Measurements from ENCODE around the gene EXOC4.
"Not testable (repeated sequence)": the region's sequence is repeated elsewhere in the genome, so short reads cannot be mapped to it uniquely, and the experiment has no call there.

Gene EXOC4

GRCh38 chr7:133883591-133883990, 630.7 kb downstream of the EXOC4 start:
- Histone ChIP-seq H3K36me3 (ENCODE audit: insufficient read depth, insufficient read length, low read length) (no peaks in the 10 kb centered on the region), H3K9me3 (ENCODE audit: insufficient read depth, low read length) (no peaks in the 10 kb centered on the region), H3K9ac (ENCODE audit: insufficient read length, low read depth) (no peak overlapping the region), H3K27me3 (ENCODE audit: insufficient read depth, insufficient read length) (no peaks in the 10 kb centered on the region), H3K4me3 (ENCODE audit: insufficient read length, low read depth) (no peak overlapping the region), H3K4me1 (ENCODE audit: insufficient read depth, insufficient read length) (no peaks in the 10 kb centered on the region)
- TF ChIP-seq SUZ12 (IDR thresholded peaks at IDR 0.05; ENCODE audit: extremely low read depth, insufficient read depth, insufficient read length), result no peak
- DNase-seq (ENCODE audit: low read depth, low spot score), result no peak

- no peak overlapping the region for H3K4me3 ChIP-seq (ENCODE audit: insufficient read length, low read depth)
- TF ChIP-seq YY1 (IDR thresholded peaks at IDR 0.05; ENCODE audit: insufficient read depth, insufficient read length) (no peak), SUZ12 (IDR thresholded peaks at IDR 0.05; ENCODE audit: extremely low read depth, insufficient read depth, insufficient read length) (no peak), ZNF274 (IDR thresholded peaks at IDR 0.05; ENCODE audit: low read depth, low read length) (no peak)
- no peak overlapping the region for H3K9ac ChIP-seq (ENCODE audit: insufficient read length, low read depth)
- no peaks in the 10 kb centered on the region for H3K27me3 ChIP-seq (ENCODE audit: insufficient read depth, insufficient read length)
- no peak for DNase-seq (ENCODE audit: low read depth, low spot score)
- no peaks in the 10 kb centered on the region for H3K9me3 ChIP-seq (ENCODE audit: insufficient read depth, low read length)
- no peaks in the 10 kb centered on the region for H3K36me3 ChIP-seq (ENCODE audit: insufficient read depth, insufficient read length, low read length)
- no peaks in the 10 kb centered on the region for H3K4me1 ChIP-seq (ENCODE audit: insufficient read depth, insufficient read length)
Measured at GRCh38 chr7:133885213-133885612, 632.3 kb downstream of the EXOC4 start.

GRCh38 chr7:133886086-133886485, 633.2 kb downstream of the EXOC4 start:
- Histone ChIP-seq H3K4me1 (ENCODE audit: insufficient read depth, insufficient read length) (no peaks in the 10 kb centered on the region), H3K9ac (ENCODE audit: insufficient read length, low read depth) (no peak overlapping the region), H3K36me3 (ENCODE audit: insufficient read depth, insufficient read length, low read length) (no peaks in the 10 kb centered on the region), H3K4me3 (ENCODE audit: insufficient read length, low read depth) (no peak overlapping the region), H3K9me3 (ENCODE audit: insufficient read depth, low read length) (no peaks in the 10 kb centered on the region), H3K27me3 (ENCODE audit: insufficient read depth, insufficient read length) (no peaks in the 10 kb centered on the region)
- TF ChIP-seq ZNF274 (IDR thresholded peaks at IDR 0.05; ENCODE audit: low read depth, low read length), result no peak
- no peak for TF ChIP-seq YY1 (IDR thresholded peaks at IDR 0.05; ENCODE audit: insufficient read depth, insufficient read length)
- no peak for TF ChIP-seq SUZ12 (IDR thresholded peaks at IDR 0.05; ENCODE audit: extremely low read depth, insufficient read depth, insufficient read length)
- DNase-seq (ENCODE audit: low read depth, low spot score), result no peak

- no peak for DNase-seq (ENCODE audit: low read depth, low spot score)
- H3K4me3 ChIP-seq (ENCODE audit: insufficient read length, low read depth), result no peak overlapping the region
- TF ChIP-seq ZNF274 (IDR thresholded peaks at IDR 0.05; ENCODE audit: low read depth, low read length) (no peak), YY1 (IDR thresholded peaks at IDR 0.05; ENCODE audit: insufficient read depth, insufficient read length) (no peak), SUZ12 (IDR thresholded peaks at IDR 0.05; ENCODE audit: extremely low read depth, insufficient read depth, insufficient read length) (no peak)
Measured at GRCh38 chr7:133886797-133887196, 633.9 kb downstream of the EXOC4 start.

GRCh38 chr7:133887459-133887858, 634.6 kb downstream of the EXOC4 start:
- no peak overlapping the region for H3K4me3 ChIP-seq (ENCODE audit: insufficient read length, low read depth)
- H3K9me3 ChIP-seq (ENCODE audit: insufficient read depth, low read length), result no peaks in the 10 kb centered on the region
- DNase-seq (ENCODE audit: low read depth, low spot score), result no peak
- no peaks in the 10 kb centered on the region for H3K27me3 ChIP-seq (ENCODE audit: insufficient read depth, insufficient read length)
- TF ChIP-seq ZNF274 (IDR thresholded peaks at IDR 0.05; ENCODE audit: low read depth, low read length), result no peak
- TF ChIP-seq SUZ12 (IDR thresholded peaks at IDR 0.05; ENCODE audit: extremely low read depth, insufficient read depth, insufficient read length), result no peak
- TF ChIP-seq YY1 (IDR thresholded peaks at IDR 0.05; ENCODE audit: insufficient read depth, insufficient read length), result no peak
- H3K9ac ChIP-seq (ENCODE audit: insufficient read length, low read depth), result no peak overlapping the region
- H3K4me1 ChIP-seq (ENCODE audit: insufficient read depth, insufficient read length), result no peaks in the 10 kb centered on the region
- no peaks in the 10 kb centered on the region for H3K36me3 ChIP-seq (ENCODE audit: insufficient read depth, insufficient read length, low read length)

More at GRCh38 chr7:133886797-133887196, 633.9 kb downstream of the EXOC4 start:
- no peaks in the 10 kb centered on the region for H3K36me3 ChIP-seq (ENCODE audit: insufficient read depth, insufficient read length, low read length)
- no peaks in the 10 kb centered on the region for H3K27me3 ChIP-seq (ENCODE audit: insufficient read depth, insufficient read length)
- no peak overlapping the region for H3K9ac ChIP-seq (ENCODE audit: insufficient read length, low read depth)
- no peaks in the 10 kb centered on the region for H3K9me3 ChIP-seq (ENCODE audit: insufficient read depth, low read length)
- no peaks in the 10 kb centered on the region for H3K4me1 ChIP-seq (ENCODE audit: insufficient read depth, insufficient read length)

- H3K36me3 ChIP-seq (ENCODE audit: insufficient read depth, insufficient read length, low read length), result no peaks in the 10 kb centered on the region
- DNase-seq (ENCODE audit: low read depth, low spot score), result no peak
- H3K4me3 ChIP-seq (ENCODE audit: insufficient read length, low read depth), result no peak overlapping the region
- TF ChIP-seq ZNF274 (IDR thresholded peaks at IDR 0.05; ENCODE audit: low read depth, low read length) (no peak), SUZ12 (IDR thresholded peaks at IDR 0.05; ENCODE audit: extremely low read depth, insufficient read depth, insufficient read length) (no peak), YY1 (IDR thresholded peaks at IDR 0.05; ENCODE audit: insufficient read depth, insufficient read length) (no peak)
- no peaks in the 10 kb centered on the region for H3K9me3 ChIP-seq (ENCODE audit: insufficient read depth, low read length)
- no peaks in the 10 kb centered on the region for H3K4me1 ChIP-seq (ENCODE audit: insufficient read depth, insufficient read length)
- no peak overlapping the region for H3K9ac ChIP-seq (ENCODE audit: insufficient read length, low read depth)
- H3K27me3 ChIP-seq (ENCODE audit: insufficient read depth, insufficient read length), result no peaks in the 10 kb centered on the region
Measured at GRCh38 chr7:133888061-133888930, 635.4 kb downstream of the EXOC4 start.

- Histone ChIP-seq H3K27me3 (ENCODE audit: insufficient read depth, insufficient read length) (no peaks in the 10 kb centered on the region), H3K9ac (ENCODE audit: insufficient read length, low read depth) (no peak overlapping the region), H3K9me3 (ENCODE audit: insufficient read depth, low read length) (no peaks in the 10 kb centered on the region), H3K4me3 (ENCODE audit: insufficient read length, low read depth) (no peak overlapping the region), H3K4me1 (ENCODE audit: insufficient read depth, insufficient read length) (no peaks in the 10 kb centered on the region), H3K36me3 (ENCODE audit: insufficient read depth, insufficient read length, low read length) (no peaks in the 10 kb centered on the region)
- no peak for DNase-seq (ENCODE audit: low read depth, low spot score)
- TF ChIP-seq YY1 (IDR thresholded peaks at IDR 0.05; ENCODE audit: insufficient read depth, insufficient read length), result no peak
- TF ChIP-seq SUZ12 (IDR thresholded peaks at IDR 0.05; ENCODE audit: extremely low read depth, insufficient read depth, insufficient read length), result no peak
- TF ChIP-seq ZNF274 (IDR thresholded peaks at IDR 0.05; ENCODE audit: low read depth, low read length), result no peak
Measured at GRCh38 chr7:133904776-133905175, 651.9 kb downstream of the EXOC4 start.

- not testable (repeated sequence) for H3K9ac ChIP-seq (ENCODE audit: insufficient read length, low read depth)
Measured at GRCh38 chr7:133906553-133906952, 653.7 kb downstream of the EXOC4 start.

More at GRCh38 chr7:133906553-133906952, 653.7 kb downstream of the EXOC4 start:
- not testable (repeated sequence) for H3K4me3 ChIP-seq (ENCODE audit: insufficient read length, low read depth); H3K4me1 ChIP-seq (ENCODE audit: insufficient read depth, insufficient read length); H3K9me3 ChIP-seq (ENCODE audit: insufficient read depth, low read length); H3K27me3 ChIP-seq (ENCODE audit: insufficient read depth, insufficient read length); H3K36me3 ChIP-seq (ENCODE audit: insufficient read depth, insufficient read length, low read length); DNase-seq (ENCODE audit: low read depth, low spot score)

Measured in NT2/D1 (cell line).